ENCODE data around the gene OR2M4. TPM values are rescaled to one million over a fixed set of nuclear protein-coding genes. Genes with fewer than 3 reads are reported as not detected.
"Not testable (repeated sequence)": the region's sequence is repeated elsewhere in the genome, so short reads cannot be mapped to it uniquely, and the experiment has no call there.

The OR2M4 gene, protein sequence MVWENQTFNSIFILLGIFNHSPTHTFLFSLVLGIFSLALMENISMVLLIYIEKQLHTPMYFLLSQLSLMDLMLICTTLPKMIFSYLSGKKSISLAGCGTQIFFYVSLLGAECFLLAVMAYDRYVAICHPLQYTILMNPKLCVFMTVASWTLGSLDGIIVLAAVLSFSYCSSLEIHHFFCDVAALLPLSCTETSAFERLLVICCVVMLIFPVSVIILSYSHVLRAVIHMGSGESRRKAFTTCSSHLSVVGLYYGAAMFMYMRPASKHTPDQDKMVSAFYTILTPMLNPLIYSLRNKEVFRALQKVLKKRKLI
- total RNA-seq, result not detected

DNA sequence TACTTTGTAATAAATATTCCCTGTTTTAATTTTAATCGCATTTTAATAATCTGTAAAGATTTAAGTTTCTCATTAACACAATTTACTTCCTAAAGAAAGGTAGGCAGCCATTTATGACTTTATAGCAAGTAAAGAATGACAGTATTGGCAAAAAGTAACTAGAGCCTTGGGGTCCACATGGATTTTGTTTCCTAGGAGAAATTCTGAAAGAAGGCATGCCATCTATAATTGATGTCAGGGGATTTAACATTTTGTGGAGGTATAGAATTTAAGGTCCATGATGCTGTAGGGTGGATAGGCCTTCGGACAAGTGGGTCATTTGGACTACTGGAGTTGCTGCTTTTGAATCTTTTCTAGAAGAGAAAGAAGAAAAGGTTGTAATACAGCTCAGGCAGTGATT lies at the start of gene OR2M4:
TSS of gene OR2M4 (plus strand) at position 301 of the 400 bp plus-strand sequence. CDS start 7,512 bp downstream, outside the sequence.
- ATAC-seq (ENCODE audit: low read depth) (no peak), DNase-seq (no peak)
- no peaks in the 10 kb centered on the region for H3K9me3 Mint-ChIP-seq
- no peak within 1 kb of the TSS for H3K4me3 Mint-ChIP-seq
- POLR2A ChIA-PET, result no interaction called here
- no peak within 1 kb of the TSS for H3K27ac Mint-ChIP-seq
- no peaks in the 10 kb centered on the region for H3K27me3 Mint-ChIP-seq
- no peaks in the 10 kb centered on the region for H3K36me3 Mint-ChIP-seq
- H3K4me1 Mint-ChIP-seq, result no peaks in the 10 kb centered on the region

DNA sequence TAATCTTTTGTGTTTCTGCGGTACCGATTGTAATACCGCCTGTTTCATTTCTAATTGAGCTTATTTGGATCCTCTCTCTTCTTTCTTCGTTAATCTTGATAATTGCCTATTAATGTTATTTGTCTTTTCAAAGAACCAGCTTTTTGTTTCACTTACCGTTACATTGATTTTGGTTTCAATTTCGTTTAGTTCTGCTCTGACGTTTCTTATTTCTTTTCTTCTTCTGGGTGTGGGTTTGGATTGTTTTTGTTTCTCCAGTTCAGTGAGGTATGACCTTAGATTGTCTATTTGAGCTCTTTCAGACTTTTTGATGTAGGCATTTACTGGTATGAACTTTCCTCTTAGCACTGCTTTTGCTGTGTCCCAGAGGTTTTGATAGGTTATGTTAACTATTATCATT lies 47.2 kb upstream of the OR2M4 start:
- no peak overlapping the region for H3K27ac Mint-ChIP-seq
- DNase-seq, result no peak
- H3K9me3 Mint-ChIP-seq, result peaks cover 9% of the 10 kb centered on the region
- no peaks in the 10 kb centered on the region for H3K36me3 Mint-ChIP-seq
- no peak for ATAC-seq (ENCODE audit: low read depth)
- no peaks in the 10 kb centered on the region for H3K27me3 Mint-ChIP-seq
- H3K4me3 Mint-ChIP-seq, result no peak overlapping the region
- no peaks in the 10 kb centered on the region for H3K4me1 Mint-ChIP-seq
- POLR2A ChIA-PET, result no interaction called here

DNA sequence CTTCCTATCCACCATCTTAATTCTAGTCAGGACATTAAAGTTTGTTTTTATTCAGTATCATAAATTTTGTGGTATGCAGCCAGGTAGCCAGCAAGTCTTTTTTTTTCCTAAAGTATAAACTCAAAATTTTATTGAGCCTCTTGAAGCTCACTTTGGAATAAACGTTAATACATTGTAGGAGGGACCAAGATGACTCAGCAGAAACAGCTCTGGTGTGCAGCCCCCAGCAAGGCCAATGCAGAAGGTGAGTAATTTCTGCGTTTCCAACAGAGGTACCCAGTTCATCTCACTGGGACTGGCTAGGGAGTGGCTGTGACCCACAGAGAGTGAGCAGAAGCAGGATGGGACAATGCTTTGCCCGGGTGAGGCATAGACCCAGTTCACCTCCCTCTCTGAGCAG lies 43.9 kb upstream of the OR2M4 start:
- H3K9me3 Mint-ChIP-seq, result peaks cover 4% of the 10 kb centered on the region
- H3K27me3 Mint-ChIP-seq, result no peaks in the 10 kb centered on the region
- H3K27ac Mint-ChIP-seq, result no peak overlapping the region
- DNase-seq (no peak), ATAC-seq (ENCODE audit: low read depth) (no peak)
- H3K4me3 Mint-ChIP-seq, result no peak overlapping the region
- H3K36me3 Mint-ChIP-seq, result no peaks in the 10 kb centered on the region
- H3K4me1 Mint-ChIP-seq, result no peaks in the 10 kb centered on the region
- POLR2A ChIA-PET, result no interaction called here

DNA sequence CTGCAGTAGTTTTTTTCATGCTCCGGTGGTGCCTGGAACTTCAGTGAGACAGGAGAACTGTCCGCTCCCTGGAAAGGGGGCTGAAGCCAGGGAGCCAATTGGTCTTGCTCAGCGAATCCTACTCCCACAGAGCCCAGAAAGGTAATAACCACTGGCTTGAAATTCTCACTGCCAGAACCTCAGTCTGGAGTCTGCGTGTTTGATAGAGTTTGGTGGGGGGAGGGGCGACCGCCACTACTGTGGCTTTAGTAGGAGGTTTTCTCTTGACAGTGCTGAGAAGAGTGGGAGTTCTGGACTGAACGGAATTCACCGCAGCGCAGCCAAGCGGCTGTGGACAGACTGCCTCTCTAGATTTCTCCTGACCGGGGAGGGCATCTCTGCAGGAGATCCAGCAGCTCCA lies 42.2 kb upstream of the OR2M4 start:
- H3K4me1 Mint-ChIP-seq, result no peaks in the 10 kb centered on the region
- no peaks in the 10 kb centered on the region for H3K27me3 Mint-ChIP-seq
- no peak for DNase-seq
- ATAC-seq (ENCODE audit: low read depth), result no peak
- H3K4me3 Mint-ChIP-seq, result no peak overlapping the region
- H3K9me3 Mint-ChIP-seq, result peaks cover 7% of the 10 kb centered on the region
- no peak overlapping the region for H3K27ac Mint-ChIP-seq
- POLR2A ChIA-PET, result no interaction called here
- no peaks in the 10 kb centered on the region for H3K36me3 Mint-ChIP-seq

DNA sequence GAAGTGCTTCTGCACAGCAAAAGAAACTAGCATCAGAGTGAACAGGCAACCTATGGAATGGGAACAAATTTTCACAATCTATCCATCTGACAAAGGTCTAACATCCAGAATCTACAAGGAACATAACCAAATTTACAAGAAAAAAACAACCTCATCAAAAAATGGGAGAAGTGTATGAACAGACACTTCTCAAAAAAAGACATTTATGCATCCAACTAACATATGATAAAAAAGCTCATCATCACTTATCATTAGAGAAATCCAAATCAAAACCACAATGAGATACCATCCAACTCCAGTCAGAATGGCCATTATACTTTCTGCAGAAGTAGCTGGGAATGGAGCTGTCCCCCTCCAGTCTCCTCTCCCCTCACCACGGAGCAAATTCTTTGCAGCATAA lies 37.1 kb upstream of the OR2M4 start:
- POLR2A ChIA-PET, result no interaction called here
- no peaks in the 10 kb centered on the region for H3K36me3 Mint-ChIP-seq
- peaks cover 5% of the 10 kb centered on the region for H3K9me3 Mint-ChIP-seq
- H3K4me1 Mint-ChIP-seq, result no peaks in the 10 kb centered on the region
- ATAC-seq (ENCODE audit: low read depth), result no peak
- H3K27ac Mint-ChIP-seq, result no peak overlapping the region
- H3K27me3 Mint-ChIP-seq, result no peaks in the 10 kb centered on the region
- no peak for DNase-seq
- no peak overlapping the region for H3K4me3 Mint-ChIP-seq

DNA sequence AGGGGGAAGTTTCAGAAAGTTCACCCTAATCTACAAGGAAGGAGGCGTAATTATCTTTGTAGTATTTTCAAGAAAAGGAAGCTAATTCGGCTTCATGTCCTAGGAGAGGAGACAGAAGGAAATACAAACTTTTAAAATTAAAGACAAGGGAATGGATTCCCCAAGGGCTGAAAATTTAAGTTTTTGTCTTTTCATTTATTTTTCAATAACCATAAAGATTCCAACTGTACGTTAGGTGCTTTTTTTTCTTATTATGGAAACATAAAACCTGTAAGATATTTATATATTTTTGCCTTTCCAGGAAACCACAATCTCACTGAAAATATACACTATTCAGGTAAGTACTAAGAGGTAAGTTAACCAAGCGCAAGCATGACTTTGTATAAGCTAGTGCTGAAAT lies 34.3 kb upstream of the OR2M4 start, which contains the start of gene OR2M3:
TSS of gene OR2M3 (plus strand) at position 301 of the 400 bp plus-strand sequence. CDS start 5,803 bp downstream, outside the sequence.
- ATAC-seq (ENCODE audit: low read depth), result no peak
- Mint-ChIP-seq H3K36me3 (no peaks in the 10 kb centered on the region), H3K9me3 (peaks cover 4% of the 10 kb centered on the region), H3K27ac (no peak within 1 kb of the TSS), H3K27me3 (no peaks in the 10 kb centered on the region), H3K4me1 (no peaks in the 10 kb centered on the region), H3K4me3 (no peak within 1 kb of the TSS)
- POLR2A ChIA-PET, result no interaction called here
- no peak for DNase-seq

DNA sequence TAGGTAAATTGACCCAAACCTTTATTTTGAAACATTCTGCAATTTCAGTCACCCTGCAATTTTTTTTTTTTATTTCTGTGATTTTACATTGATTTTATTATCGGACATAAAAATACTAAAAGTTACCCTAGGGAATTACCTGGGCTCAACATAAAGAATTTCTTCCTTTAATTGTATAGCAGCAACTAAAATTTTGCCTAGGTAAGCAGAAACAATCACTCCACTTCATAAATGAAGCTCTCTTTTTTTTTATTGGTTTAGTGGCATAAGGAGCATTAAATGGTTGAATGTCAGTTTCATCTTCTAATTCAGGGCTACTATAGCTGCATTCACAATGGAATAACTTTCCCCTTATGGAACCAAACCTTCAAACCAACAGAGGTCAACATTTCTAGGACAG lies 15.3 kb upstream of the OR2M4 start:
- Mint-ChIP-seq H3K27me3 (no peaks in the 10 kb centered on the region), H3K36me3 (no peaks in the 10 kb centered on the region), H3K9me3 (no peaks in the 10 kb centered on the region), H3K27ac (no peak overlapping the region), H3K4me1 (no peaks in the 10 kb centered on the region), H3K4me3 (no peak overlapping the region)
- DNase-seq (no peak), ATAC-seq (ENCODE audit: low read depth) (no peak)
- POLR2A ChIA-PET, result no interaction called here

DNA sequence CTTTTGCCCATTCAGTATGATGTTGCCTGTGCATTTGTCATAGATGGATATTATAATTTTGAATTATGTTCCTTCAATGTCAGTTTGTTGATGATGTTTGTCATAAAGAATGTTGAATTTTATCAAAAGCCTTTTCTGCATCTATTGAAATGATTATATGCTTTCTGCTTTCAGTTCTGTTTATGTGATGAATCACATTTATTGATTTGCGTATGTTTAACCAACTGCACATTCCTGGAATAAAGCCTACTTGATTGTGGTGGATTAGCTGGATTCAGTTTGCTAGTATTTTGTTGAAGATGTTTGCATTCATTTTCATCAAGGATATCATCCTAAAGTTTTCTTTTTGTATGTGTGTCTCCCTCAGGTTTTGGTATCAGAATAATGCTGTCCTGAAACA lies 5.7 kb upstream of the OR2M4 start:
- no peak for DNase-seq
- no peak for ATAC-seq (ENCODE audit: low read depth)
- Mint-ChIP-seq H3K4me3 (no peak overlapping the region), H3K9me3 (no peaks in the 10 kb centered on the region), H3K4me1 (no peaks in the 10 kb centered on the region), H3K27me3 (no peaks in the 10 kb centered on the region), H3K27ac (no peak overlapping the region), H3K36me3 (no peaks in the 10 kb centered on the region)
- POLR2A ChIA-PET, result no interaction called here

DNA sequence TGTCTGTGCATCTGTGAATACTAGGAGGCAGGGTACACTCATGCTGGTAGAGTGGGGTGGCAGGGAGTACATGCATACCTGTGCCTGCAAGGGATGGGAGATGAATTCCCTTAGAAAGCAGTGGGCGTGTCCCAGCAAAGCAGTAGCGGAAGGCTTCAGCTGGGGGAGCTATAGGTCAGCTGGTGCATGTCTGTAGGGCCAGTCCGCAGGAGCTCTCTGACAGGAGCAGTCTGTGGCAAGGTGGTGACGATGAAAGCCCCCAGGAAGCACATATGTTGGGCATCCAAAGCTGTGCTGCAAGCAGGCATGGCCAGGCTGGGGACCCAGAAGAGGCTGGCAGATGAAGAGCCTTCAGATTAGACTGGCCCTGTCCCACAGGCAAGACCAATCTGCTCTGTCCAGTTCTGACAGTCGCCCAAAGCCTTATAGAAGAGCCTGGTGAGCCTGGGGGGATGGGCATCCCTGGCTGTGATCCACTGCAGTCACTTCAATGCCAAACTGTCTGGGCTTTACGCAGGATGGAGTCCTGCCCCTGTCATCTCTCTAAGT lies 1.8 kb upstream of the OR2M4 start:
- H3K4me1 Mint-ChIP-seq, result no peaks in the 10 kb centered on the region
- H3K27me3 Mint-ChIP-seq, result no peaks in the 10 kb centered on the region
- H3K4me3 Mint-ChIP-seq, result no peak overlapping the region
- no peak overlapping the region for H3K27ac Mint-ChIP-seq
- no peak for ATAC-seq (ENCODE audit: low read depth)
- no peak for DNase-seq
- no peaks in the 10 kb centered on the region for H3K9me3 Mint-ChIP-seq
- no peaks in the 10 kb centered on the region for H3K36me3 Mint-ChIP-seq
- POLR2A ChIA-PET, result no interaction called here

DNA sequence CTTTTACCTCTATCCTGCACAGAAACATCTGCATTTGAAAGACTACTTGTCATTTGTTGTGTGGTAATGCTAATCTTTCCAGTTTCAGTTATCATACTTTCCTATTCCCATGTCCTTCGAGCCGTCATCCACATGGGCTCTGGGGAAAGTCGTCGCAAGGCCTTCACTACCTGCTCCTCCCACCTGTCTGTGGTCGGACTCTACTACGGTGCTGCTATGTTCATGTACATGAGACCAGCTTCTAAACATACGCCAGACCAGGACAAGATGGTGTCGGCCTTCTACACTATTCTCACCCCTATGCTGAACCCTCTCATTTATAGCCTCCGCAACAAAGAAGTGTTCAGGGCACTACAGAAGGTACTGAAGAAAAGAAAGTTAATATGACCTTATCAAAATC lies 8.3 kb downstream of the OR2M4 start:
- peaks cover 2% of the 10 kb centered on the region for H3K27me3 Mint-ChIP-seq
- POLR2A ChIA-PET, result no interaction called here
- H3K4me3 Mint-ChIP-seq, result no peak overlapping the region
- no peak for DNase-seq
- H3K36me3 Mint-ChIP-seq, result no peaks in the 10 kb centered on the region
- H3K4me1 Mint-ChIP-seq, result peaks cover 2% of the 10 kb centered on the region
- no peaks in the 10 kb centered on the region for H3K9me3 Mint-ChIP-seq
- no peak for ATAC-seq (ENCODE audit: low read depth)
- H3K27ac Mint-ChIP-seq, result no peak overlapping the region

DNA sequence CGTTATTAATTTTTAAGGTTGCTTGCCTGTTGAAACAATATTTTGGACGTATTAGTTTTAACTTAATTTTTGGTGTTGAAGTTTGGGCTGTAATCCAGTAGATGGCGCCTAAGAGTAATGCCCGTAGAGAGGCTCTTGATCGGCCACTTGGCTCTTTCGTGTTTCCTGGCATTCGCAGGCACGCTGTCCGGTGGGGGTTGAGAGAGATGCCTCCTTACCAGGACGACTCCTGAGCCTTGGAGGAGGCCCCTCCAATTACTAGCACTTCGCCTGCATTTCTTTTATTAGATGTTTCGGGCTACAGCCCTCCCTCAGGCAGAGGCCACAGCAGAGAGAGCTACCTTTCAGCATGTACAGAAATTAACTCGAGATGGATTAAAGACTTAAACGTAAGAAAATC lies 12.0 kb downstream of the OR2M4 start:
- ATAC-seq (ENCODE audit: low read depth) (peak; percentile 42), DNase-seq (peak; percentile 39)
- peak overlapping the region; percentile 58 for H3K4me3 Mint-ChIP-seq
- peaks cover 8% of the 10 kb centered on the region for H3K27me3 Mint-ChIP-seq
- POLR2A ChIA-PET, result no interaction called here
- peaks cover 2% of the 10 kb centered on the region for H3K4me1 Mint-ChIP-seq
- H3K9me3 Mint-ChIP-seq, result no peaks in the 10 kb centered on the region
- no peaks in the 10 kb centered on the region for H3K36me3 Mint-ChIP-seq
- no peak overlapping the region for H3K27ac Mint-ChIP-seq

DNA sequence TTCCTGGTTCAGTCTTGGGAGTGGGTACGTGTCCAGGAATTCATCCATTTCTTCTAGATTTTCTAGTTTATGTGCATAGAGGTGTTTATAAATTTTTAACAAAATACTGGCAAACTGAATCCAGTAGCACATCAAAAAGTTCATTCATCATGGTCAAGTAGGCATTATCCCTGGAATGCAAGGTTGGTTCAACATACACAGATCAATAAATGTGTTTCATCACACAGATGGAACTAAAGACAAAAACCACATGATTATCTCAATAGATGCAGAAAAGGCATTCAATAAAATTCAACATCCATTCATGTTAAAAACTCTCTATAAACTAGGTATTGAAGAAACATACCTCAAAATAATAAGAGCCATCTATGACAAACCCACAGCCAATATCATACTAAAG lies 28.1 kb downstream of the OR2M4 start:
- H3K27ac Mint-ChIP-seq; H3K4me3 Mint-ChIP-seq; H3K4me1 Mint-ChIP-seq; H3K36me3 Mint-ChIP-seq; POLR2A ChIA-PET; H3K9me3 Mint-ChIP-seq; ATAC-seq (ENCODE audit: low read depth); H3K27me3 Mint-ChIP-seq; DNase-seq: not testable (repeated sequence)

DNA sequence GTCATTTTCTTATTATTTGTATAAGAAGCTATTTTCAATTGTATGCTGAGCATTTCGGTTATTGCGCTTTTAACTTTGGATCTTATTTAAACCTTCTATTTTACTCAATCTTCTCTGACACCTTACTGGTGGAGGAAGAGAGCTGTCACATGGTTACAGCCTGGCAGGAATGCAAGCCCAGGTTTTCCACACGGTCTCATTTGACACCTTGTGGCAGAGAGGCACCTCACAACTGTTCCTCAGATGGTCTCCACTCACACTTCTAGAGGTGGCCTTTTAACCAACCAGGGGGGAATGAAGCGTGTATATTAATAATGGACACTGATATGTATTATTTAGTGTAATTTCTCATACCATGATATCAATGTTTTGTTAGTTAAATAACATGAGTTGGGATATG lies 37.0 kb downstream of the OR2M4 start:
- no peak for DNase-seq
- H3K4me3 Mint-ChIP-seq, result no peak overlapping the region
- no peaks in the 10 kb centered on the region for H3K4me1 Mint-ChIP-seq
- POLR2A ChIA-PET, result no interaction called here
- H3K36me3 Mint-ChIP-seq, result no peaks in the 10 kb centered on the region
- no peak overlapping the region for H3K27ac Mint-ChIP-seq
- H3K9me3 Mint-ChIP-seq, result no peaks in the 10 kb centered on the region
- H3K27me3 Mint-ChIP-seq, result peaks cover 4% of the 10 kb centered on the region
- no peak for ATAC-seq (ENCODE audit: low read depth)

DNA sequence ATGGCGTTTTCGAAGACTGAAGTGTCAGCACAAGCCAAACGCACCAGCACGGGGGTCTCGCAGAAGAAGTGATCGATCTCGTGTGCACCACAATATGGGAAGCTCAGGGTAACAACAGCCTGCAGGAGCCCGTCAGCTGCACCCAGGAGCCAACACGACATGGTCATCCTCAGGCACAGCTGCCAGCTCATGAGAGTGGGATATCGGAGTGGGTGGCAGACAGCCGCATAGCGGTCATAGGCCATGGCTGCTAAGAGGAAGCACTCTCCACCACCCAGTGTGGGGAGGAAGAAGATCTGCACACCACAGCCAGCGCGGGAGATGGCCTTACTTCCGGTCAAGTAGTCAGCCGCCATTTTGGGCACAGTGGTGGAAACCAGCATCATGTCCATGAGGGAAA lies 42.0 kb downstream of the OR2M4 start:
- H3K4me1 Mint-ChIP-seq; H3K36me3 Mint-ChIP-seq; H3K9me3 Mint-ChIP-seq; H3K27me3 Mint-ChIP-seq; ATAC-seq (ENCODE audit: low read depth); H3K4me3 Mint-ChIP-seq; DNase-seq; H3K27ac Mint-ChIP-seq; POLR2A ChIA-PET: not testable (repeated sequence)
